DND-41 (cell line): ENCODE measurements around the gene SNAPIN.

Experiments
- ATAC-seq: fragments of 200-7000 bp; cut with Tn5 transposase; 3 replicates; pipeline ENCODE4 v1.9.1; 2021; ENCODE audit warnings: low read depth; ENCODE audit not compliant: insufficient read depth
- DNase-seq: peaks from one replicate; pipeline ENCODE4 v3.0.0-alpha.2; 2020
- H2AFZ ChIP-seq: 2 replicates; pipeline ENCODE4 v1.6.0; 2012; ENCODE audit warnings: low read depth, low read length
- H3K27ac ChIP-seq: 2 replicates; pipeline ENCODE4 v1.5.1; 2012; ENCODE audit warnings: low read length, inconsistent platforms
- H3K27me3 ChIP-seq: fragments of 200-600 bp; sonication (generic); 2 replicates; pipeline ENCODE4 v1.6.0; 2012; ENCODE audit warnings: low read length, mild to moderate bottlenecking, inconsistent platforms; ENCODE audit not compliant: insufficient read depth, poor library complexity
- H3K36me3 ChIP-seq: 2 replicates; pipeline ENCODE4 v1.5.1; 2012; ENCODE audit warnings: low read length, inconsistent platforms; ENCODE audit not compliant: insufficient read depth
- H3K4me1 ChIP-seq: 2 replicates; pipeline ENCODE4 v1.5.1; 2012; ENCODE audit warnings: mild to moderate bottlenecking, low read length; ENCODE audit not compliant: insufficient read depth
- H3K4me2 ChIP-seq: 2 replicates; pipeline ENCODE4 v1.6.0; 2012; ENCODE audit warnings: mild to moderate bottlenecking, moderate library complexity, low read length, inconsistent platforms; ENCODE audit not compliant: insufficient read depth
- H3K4me3 ChIP-seq, 2 experiments: fragments of 200-600 bp in 1 of 2; shearing (Covaris generic) in 1 of 2; 2 replicates each; pipeline ENCODE4 v1.5.1; 2012 to 2016; ENCODE audit warnings: inconsistent platforms in 2 of 2, low read length in 2 of 2, mild to moderate bottlenecking in 2 of 2, low read depth in 1 of 2, moderate library complexity in 1 of 2
- H3K79me2 ChIP-seq: 2 replicates; pipeline ENCODE4 v1.6.0; 2012; ENCODE audit warnings: low read length, inconsistent platforms; ENCODE audit not compliant: insufficient read depth
- H3K9ac ChIP-seq: 2 replicates; pipeline ENCODE4 v1.6.0; 2012; ENCODE audit warnings: low read depth, mild to moderate bottlenecking, inconsistent platforms, low read length, moderate library complexity
- H3K9me3 ChIP-seq: 2 replicates; pipeline ENCODE4 v1.5.1; 2012; ENCODE audit warnings: low read length, moderate library complexity, mild to moderate bottlenecking, inconsistent platforms; ENCODE audit not compliant: insufficient read depth, severe bottlenecking
- H4K20me1 ChIP-seq: 2 replicates; pipeline ENCODE4 v1.6.0; 2012; ENCODE audit warnings: low read length; ENCODE audit not compliant: insufficient read depth
- CTCF ChIP-seq: IDR thresholded peaks from 2 replicates; pipeline ENCODE4 v1.5.1; 2012; ENCODE audit warnings: borderline replicate concordance, low read length, moderate library complexity, mild to moderate bottlenecking; ENCODE audit not compliant: poor library complexity, severe bottlenecking; ENCODE audit errors: extremely low read depth
- EZH2 ChIP-seq: IDR thresholded peaks from 3 replicates; pipeline ENCODE4 v1.6.1; 2012; ENCODE audit warnings: borderline replicate concordance, low read depth, mild to moderate bottlenecking, moderate library complexity, low read length, inconsistent platforms; ENCODE audit not compliant: severe bottlenecking

Gene SNAPIN

GRCh38 chr1:153711026-153711425 is 52.5 kb downstream of the SNAPIN start:
- no peak overlapping the region for H3K9ac ChIP-seq

More at GRCh38 chr1:153711026-153711425, 52.5 kb downstream of the SNAPIN start:
- Histone ChIP-seq H2AFZ (no peak overlapping the region), H3K4me1 (no peaks in the 10 kb centered on the region), H4K20me1 (no peaks in the 10 kb centered on the region), H3K4me3 (no peak overlapping the region), H3K4me2 (no peak overlapping the region), H3K27me3 (no peaks in the 10 kb centered on the region), H3K79me2 (no peaks in the 10 kb centered on the region), H3K9me3 (no peaks in the 10 kb centered on the region), H3K27ac (no peak overlapping the region), H3K36me3 (no peaks in the 10 kb centered on the region)
- no peak for DNase-seq
- TF ChIP-seq EZH2 (no peak), CTCF (no peak)
- no peak for ATAC-seq
